Left renal cortex interstitium (tissue), 4 donors: ENCODE data around the gene PRKACA. TPM values are rescaled to one million over a fixed set of nuclear protein-coding genes. Genes with fewer than 3 reads are reported as not detected.

Experiments used
- DNase-seq, 4 donors: peaks; one replicate each; pipeline ENCODE4 v3.0.0-alpha.2; 2013; ENCODE audit warnings: low read depth in 4 of 4, low spot score in 2 of 4, missing footprints in 1 of 4
- polyA plus RNA-seq, 4 donors: library from polyadenylated mRNA; unstranded; fragments of 120-200 nt; gene quantifications; one replicate each; pipeline ENCODE4 v1.2.1, GENCODE V29; 2013; ENCODE audit not compliant: insufficient read length in 4 of 4

The PRKACA gene
- polyA plus RNA-seq, 4 donors = 91.0 to 107 (median 93.6) TPM

- no peak for DNase-seq
These were observed 43.4 kb downstream of the PRKACA start for GRCh38 chr19:14073925-14074838.

GRCh38 chr19:14073261-14073924, 44.2 kb downstream of the PRKACA start:
- no peak for DNase-seq

GRCh38 chr19:14072535-14073260, 44.9 kb downstream of the PRKACA start, which contains the start of gene MISP3:
Gene MISP3, plus strand, starts transcription at chr19:14072786. Its CDS starts 524 bp downstream, at chr19:14073310.
- DNase-seq = no peak

GRCh38 chr19:14070268-14071050, 47.1 kb downstream of the PRKACA start:
- no peak for DNase-seq

- DNase-seq = no peak
These were observed 51.4 kb downstream of the PRKACA start for GRCh38 chr19:14066134-14066533.

- DNase-seq = no peak
These were observed 54.5 kb downstream of the PRKACA start for GRCh38 chr19:14063105-14063504.

- no peak for DNase-seq
These were observed 55.1 kb downstream of the PRKACA start for GRCh38 chr19:14062558-14062855.

GRCh38 chr19:14061751-14062557, 55.6 kb downstream of the PRKACA start, which contains the start of gene PALM3:
Gene PALM3, minus strand, starts transcription at chr19:14062076. Its CDS starts 96 bp downstream, at chr19:14061980.
- DNase-seq = no peak

GRCh38 chr19:14061081-14061749, 56.3 kb downstream of the PRKACA start:
- no peak for DNase-seq

- DNase-seq = no peak
These were observed 57.9 kb downstream of the PRKACA start for GRCh38 chr19:14059652-14060155.

GRCh38 chr19:14059093-14059480, 58.5 kb downstream of the PRKACA start:
- no peak for DNase-seq

- DNase-seq = no peak
These were observed 59.1 kb downstream of the PRKACA start for GRCh38 chr19:14058182-14059092.

GRCh38 chr19:14056741-14057356, 60.7 kb downstream of the PRKACA start:
- no peak for DNase-seq

- no peak for DNase-seq
These were observed 61.4 kb downstream of the PRKACA start for GRCh38 chr19:14056069-14056666.

GRCh38 chr19:14055396-14055795, 62.2 kb downstream of the PRKACA start:
- DNase-seq = no peak

GRCh38 chr19:14054721-14055120, 62.8 kb downstream of the PRKACA start:
- DNase-seq = no peak

GRCh38 chr19:14054099-14054498, 63.5 kb downstream of the PRKACA start:
- no peak for DNase-seq
